PC-3 (cell line): ENCODE measurements around the gene DLGAP4.

Experiments used
- EZH2 ChIP-seq: fragments of 300-600 bp; sonication (generic); IDR thresholded peaks from one replicate; pipeline ENCODE4 v1.6.1; 2017; ENCODE audit warnings: antibody characterized with exemption, mild to moderate bottlenecking, low read length; ENCODE audit not compliant: unreplicated experiment
- EZH2phosphoT487 ChIP-seq: fragments of 300-600 bp; sonication (generic); IDR thresholded peaks from 2 replicates; pipeline ENCODE4 v1.6.1; 2018; ENCODE audit warnings: mild to moderate bottlenecking, antibody characterized with exemption, low read length, borderline replicate concordance
- TF ChIP-seq, protein P1 (sequence below): fragments of 300-600 bp; sonication (generic); conservative IDR thresholded peaks from 2 replicates; pipeline ENCODE4 v1.5.1; 2017; ENCODE audit warnings: antibody characterized with exemption, low read depth, mild to moderate bottlenecking, low read length

DNA sequence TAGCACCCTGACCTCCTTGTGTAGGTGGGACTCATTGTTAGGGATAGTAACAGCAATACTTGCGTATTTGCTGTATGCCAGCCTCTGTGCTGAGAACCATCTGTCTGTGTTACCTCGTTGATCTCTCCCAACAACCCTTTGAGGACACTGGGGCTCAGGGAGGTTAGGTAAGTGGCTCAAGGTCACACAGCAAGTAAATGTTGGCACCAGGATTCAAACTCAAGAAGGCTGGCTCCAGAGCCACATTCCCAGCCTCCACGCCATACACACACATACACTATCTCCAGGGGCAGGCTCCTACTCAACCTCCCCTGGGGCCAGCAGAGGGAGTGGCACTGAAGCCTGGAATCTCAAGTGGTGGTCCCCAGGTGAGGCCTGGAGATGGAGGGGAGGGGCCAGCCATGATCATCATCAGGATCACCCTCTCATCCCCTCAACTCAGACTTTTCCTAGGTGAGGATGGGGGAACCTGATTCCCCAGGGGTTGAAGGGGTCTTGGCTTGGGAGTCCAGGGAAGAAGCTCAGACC is 109.4 kb downstream of the DLGAP4 start:
- no peak for TF ChIP-seq EZH2
- TF ChIP-seq, protein P1, sequence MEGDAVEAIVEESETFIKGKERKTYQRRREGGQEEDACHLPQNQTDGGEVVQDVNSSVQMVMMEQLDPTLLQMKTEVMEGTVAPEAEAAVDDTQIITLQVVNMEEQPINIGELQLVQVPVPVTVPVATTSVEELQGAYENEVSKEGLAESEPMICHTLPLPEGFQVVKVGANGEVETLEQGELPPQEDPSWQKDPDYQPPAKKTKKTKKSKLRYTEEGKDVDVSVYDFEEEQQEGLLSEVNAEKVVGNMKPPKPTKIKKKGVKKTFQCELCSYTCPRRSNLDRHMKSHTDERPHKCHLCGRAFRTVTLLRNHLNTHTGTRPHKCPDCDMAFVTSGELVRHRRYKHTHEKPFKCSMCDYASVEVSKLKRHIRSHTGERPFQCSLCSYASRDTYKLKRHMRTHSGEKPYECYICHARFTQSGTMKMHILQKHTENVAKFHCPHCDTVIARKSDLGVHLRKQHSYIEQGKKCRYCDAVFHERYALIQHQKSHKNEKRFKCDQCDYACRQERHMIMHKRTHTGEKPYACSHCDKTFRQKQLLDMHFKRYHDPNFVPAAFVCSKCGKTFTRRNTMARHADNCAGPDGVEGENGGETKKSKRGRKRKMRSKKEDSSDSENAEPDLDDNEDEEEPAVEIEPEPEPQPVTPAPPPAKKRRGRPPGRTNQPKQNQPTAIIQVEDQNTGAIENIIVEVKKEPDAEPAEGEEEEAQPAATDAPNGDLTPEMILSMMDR, result no peak
- no peak for TF ChIP-seq EZH2phosphoT487
